OCI-LY1 (cell line): ENCODE results near the gene PTH1R.

Source experiments
- H2AFZ ChIP-seq: fragments of 200-600 bp; sonication (generic), shearing (Covaris generic); 2 replicates; pipeline ENCODE4 v1.6.0; 2014; ENCODE audit warnings: antibody characterized with exemption, mild to moderate bottlenecking, low read length
- H3F3A ChIP-seq: fragments of 200-600 bp; sonication (generic), shearing (Covaris generic); 2 replicates; pipeline ENCODE4 v1.6.0; 2014; ENCODE audit warnings: mild to moderate bottlenecking, antibody characterized with exemption, low read length, moderate library complexity; ENCODE audit not compliant: insufficient read depth
- H3K27ac ChIP-seq: fragments of 200-600 bp; sonication (generic); 2 replicates; pipeline ENCODE4 v1.5.1; 2014; ENCODE audit warnings: low read length, mixed run types, mild to moderate bottlenecking, low read depth; ENCODE audit not compliant: poor library complexity, severe bottlenecking
- H3K27me3 ChIP-seq: fragments of 200-600 bp; sonication (generic); 2 replicates; pipeline ENCODE4 v1.6.0; 2014; ENCODE audit warnings: antibody characterized with exemption, mild to moderate bottlenecking, low read length, moderate library complexity; ENCODE audit not compliant: insufficient read depth
- H3K36me3 ChIP-seq: fragments of 200-600 bp; sonication (generic); 2 replicates; pipeline ENCODE4 v1.6.1; 2014; ENCODE audit warnings: mild to moderate bottlenecking, antibody characterized with exemption, low read length, moderate library complexity, mixed read lengths; ENCODE audit not compliant: insufficient read depth
- H3K4me1 ChIP-seq: fragments of 200-600 bp; sonication (generic); 2 replicates; pipeline ENCODE4 v1.5.1; 2014; ENCODE audit warnings: mild to moderate bottlenecking, low read length, moderate library complexity; ENCODE audit not compliant: insufficient read depth, severe bottlenecking
- H3K4me2 ChIP-seq: fragments of 200-600 bp; sonication (generic), shearing (Covaris generic); 2 replicates; pipeline ENCODE4 v1.6.1; 2014; ENCODE audit warnings: low read length
- H3K4me3 ChIP-seq: fragments of 200-600 bp; sonication (generic); 2 replicates; pipeline ENCODE4 v1.5.1; 2014; ENCODE audit warnings: low read length, low read depth, mild to moderate bottlenecking, mixed read lengths; ENCODE audit not compliant: poor library complexity, severe bottlenecking
- H3K79me2 ChIP-seq: fragments of 200-600 bp; shearing (Covaris generic); 2 replicates; pipeline ENCODE4 v1.6.1; 2016; ENCODE audit warnings: mixed run types, low read length, mixed read lengths; ENCODE audit not compliant: insufficient read depth
- H3K9ac ChIP-seq: fragments of 200-600 bp; sonication (generic), shearing (Covaris generic); 2 replicates; pipeline ENCODE4 v1.6.1; 2014; ENCODE audit warnings: mild to moderate bottlenecking, low read length, mixed read lengths
- H3K9me2 ChIP-seq: fragments of 200-600 bp; sonication (generic), shearing (Covaris generic); 2 replicates; pipeline ENCODE4 v1.6.1; 2014; ENCODE audit warnings: low read depth, mild to moderate bottlenecking, low read length, mixed read lengths
- H3K9me3 ChIP-seq: fragments of 200-600 bp; shearing (Covaris generic); 2 replicates; pipeline ENCODE4 v1.6.1; 2014; ENCODE audit warnings: low read length, mixed read lengths
- H4K20me1 ChIP-seq: fragments of 200-600 bp; sonication (generic), shearing (Covaris generic); 2 replicates; pipeline ENCODE4 v1.6.0; 2016; ENCODE audit warnings: mild to moderate bottlenecking, low read length; ENCODE audit not compliant: insufficient read depth
- EZH2 ChIP-seq: fragments of 200-600 bp; sonication (generic), shearing (Covaris generic); IDR thresholded peaks from 2 replicates; pipeline ENCODE4 v1.8.0; 2017; ENCODE audit warnings: borderline replicate concordance, mixed run types, mild to moderate bottlenecking, antibody characterized with exemption, low read length, moderate library complexity, mixed read lengths
- TF ChIP-seq, protein P1 (sequence below): fragments of 200-600 bp; sonication (generic), shearing (Covaris generic); IDR thresholded peaks from 2 replicates; pipeline ENCODE4 v1.5.1; 2017; ENCODE audit warnings: mild to moderate bottlenecking, antibody characterized with exemption, low read length, moderate library complexity, mixed read lengths

Gene PTH1R

DNA sequence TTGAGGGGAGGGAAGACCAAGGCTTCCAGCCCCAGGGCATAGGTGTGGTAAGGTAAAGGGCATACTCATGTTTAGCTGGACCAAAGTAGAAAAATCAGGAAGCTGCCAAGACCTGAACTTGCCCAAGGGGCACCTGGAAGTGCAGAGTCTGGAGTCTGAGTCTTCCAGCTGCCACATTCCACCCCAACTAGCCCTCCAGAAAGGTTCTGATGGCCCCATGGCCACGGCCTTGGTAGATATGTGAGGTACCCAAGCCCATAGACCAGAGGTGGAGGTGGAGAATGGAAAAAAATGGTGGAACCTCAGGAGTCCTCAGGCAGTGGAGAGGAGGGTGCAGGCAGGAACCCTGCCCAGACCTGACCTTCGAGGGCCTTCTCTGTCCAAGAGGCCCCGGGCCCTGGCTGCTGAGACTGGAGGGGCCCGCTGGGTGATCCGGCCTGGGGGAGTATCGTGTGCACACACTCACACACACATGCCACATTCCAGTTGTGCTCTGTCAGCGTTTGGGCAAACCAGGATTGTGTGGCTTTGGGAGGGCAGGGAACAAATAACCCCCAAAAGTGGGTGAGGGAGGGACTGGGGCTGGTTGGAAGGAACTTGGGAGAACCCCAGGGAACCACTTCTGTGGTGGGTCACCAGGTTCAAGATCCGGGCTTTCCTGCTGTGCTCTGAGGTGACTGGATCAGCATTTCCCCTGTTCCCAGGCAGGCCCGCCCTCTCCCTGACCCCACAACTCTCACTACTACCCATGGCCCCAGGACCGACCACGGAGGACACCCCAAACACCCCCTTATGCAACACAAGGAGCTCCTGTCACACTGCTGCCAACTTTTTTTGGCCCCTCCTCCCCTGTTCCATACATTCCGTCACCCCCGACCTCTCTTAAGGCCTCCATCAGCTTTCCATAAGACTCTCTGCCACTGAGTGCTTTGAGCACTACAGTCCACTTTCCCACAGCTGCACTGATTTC is 25.9 kb upstream of the PTH1R start:
- Histone ChIP-seq H3K4me2 (no peak overlapping the region), H3K27me3 (no peaks in the 10 kb centered on the region), H2AFZ (no peak overlapping the region), H4K20me1 (no peaks in the 10 kb centered on the region), H3K9ac (no peak overlapping the region), H3K27ac (no peak overlapping the region), H3F3A (no peaks in the 10 kb centered on the region), H3K79me2 (no peaks in the 10 kb centered on the region), H3K4me3 (no peak overlapping the region), H3K9me2 (no peaks in the 10 kb centered on the region), H3K36me3 (no peaks in the 10 kb centered on the region), H3K4me1 (no peaks in the 10 kb centered on the region), H3K9me3 (no peaks in the 10 kb centered on the region)
- TF ChIP-seq, protein P1, sequence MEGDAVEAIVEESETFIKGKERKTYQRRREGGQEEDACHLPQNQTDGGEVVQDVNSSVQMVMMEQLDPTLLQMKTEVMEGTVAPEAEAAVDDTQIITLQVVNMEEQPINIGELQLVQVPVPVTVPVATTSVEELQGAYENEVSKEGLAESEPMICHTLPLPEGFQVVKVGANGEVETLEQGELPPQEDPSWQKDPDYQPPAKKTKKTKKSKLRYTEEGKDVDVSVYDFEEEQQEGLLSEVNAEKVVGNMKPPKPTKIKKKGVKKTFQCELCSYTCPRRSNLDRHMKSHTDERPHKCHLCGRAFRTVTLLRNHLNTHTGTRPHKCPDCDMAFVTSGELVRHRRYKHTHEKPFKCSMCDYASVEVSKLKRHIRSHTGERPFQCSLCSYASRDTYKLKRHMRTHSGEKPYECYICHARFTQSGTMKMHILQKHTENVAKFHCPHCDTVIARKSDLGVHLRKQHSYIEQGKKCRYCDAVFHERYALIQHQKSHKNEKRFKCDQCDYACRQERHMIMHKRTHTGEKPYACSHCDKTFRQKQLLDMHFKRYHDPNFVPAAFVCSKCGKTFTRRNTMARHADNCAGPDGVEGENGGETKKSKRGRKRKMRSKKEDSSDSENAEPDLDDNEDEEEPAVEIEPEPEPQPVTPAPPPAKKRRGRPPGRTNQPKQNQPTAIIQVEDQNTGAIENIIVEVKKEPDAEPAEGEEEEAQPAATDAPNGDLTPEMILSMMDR: no peak
- no peak for TF ChIP-seq EZH2

DNA sequence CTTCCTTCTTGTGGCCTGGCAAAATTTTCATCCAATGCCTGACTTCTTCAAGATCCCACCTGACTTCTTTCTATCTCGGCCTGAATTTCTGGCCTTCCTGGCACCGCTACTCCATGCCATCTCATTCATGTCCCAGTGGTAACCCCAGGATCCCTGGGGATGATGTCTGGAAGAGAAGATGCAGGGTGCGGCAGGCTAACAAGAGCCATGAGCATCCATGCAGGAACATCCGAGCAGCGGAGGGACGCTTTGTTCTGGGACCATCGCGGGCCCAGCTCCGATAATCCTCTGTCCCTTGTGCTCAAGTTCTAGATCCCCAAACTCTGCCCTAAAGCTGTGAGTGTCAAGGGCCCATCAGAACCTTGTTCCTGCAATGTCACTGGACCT is 25.2 kb upstream of the PTH1R start:
- Histone ChIP-seq H3F3A (no peaks in the 10 kb centered on the region), H3K9me3 (no peaks in the 10 kb centered on the region), H3K4me2 (no peak overlapping the region), H3K4me1 (no peaks in the 10 kb centered on the region), H4K20me1 (no peaks in the 10 kb centered on the region), H3K9me2 (no peaks in the 10 kb centered on the region), H3K27me3 (no peaks in the 10 kb centered on the region), H3K79me2 (no peaks in the 10 kb centered on the region), H2AFZ (no peak overlapping the region), H3K36me3 (no peaks in the 10 kb centered on the region), H3K27ac (no peak overlapping the region), H3K4me3 (no peak overlapping the region), H3K9ac (no peak overlapping the region)
- TF ChIP-seq, protein P1: no peak
- TF ChIP-seq EZH2: no peak

DNA sequence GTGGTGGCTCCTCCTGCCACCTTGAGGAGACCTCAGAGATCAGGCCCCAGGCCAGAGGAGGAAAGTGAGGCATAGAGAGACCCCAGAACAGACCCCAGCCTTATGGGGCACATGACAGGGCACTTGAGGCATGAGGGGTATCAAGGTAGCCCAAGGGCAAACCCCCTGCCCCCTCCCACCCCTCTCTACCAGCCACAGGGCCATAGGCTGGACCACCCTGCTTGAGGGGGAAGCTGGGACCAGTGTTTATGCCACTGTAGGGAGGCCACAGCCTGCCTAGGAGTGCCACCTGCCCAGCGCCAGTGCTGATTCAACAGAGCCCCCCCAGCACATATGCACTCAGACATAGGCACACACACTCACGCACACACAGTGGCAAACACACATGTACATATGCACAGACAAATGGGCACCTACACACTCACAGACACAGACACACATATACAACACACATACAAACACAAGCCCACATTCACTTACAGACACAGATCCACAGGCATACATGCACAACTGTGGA is 24.6 kb upstream of the PTH1R start:
- no peak overlapping the region for H3K4me3 ChIP-seq
- H3K27ac ChIP-seq: no peak overlapping the region
- TF ChIP-seq, protein P1: no peak
- TF ChIP-seq EZH2: no peak
- no peaks in the 10 kb centered on the region for H3K27me3 ChIP-seq
- no peaks in the 10 kb centered on the region for H3K79me2 ChIP-seq
- no peaks in the 10 kb centered on the region for H3K9me3 ChIP-seq
- H3K9ac ChIP-seq: no peak overlapping the region
- no peak overlapping the region for H3K4me2 ChIP-seq
- H2AFZ ChIP-seq: no peak overlapping the region
- H3K9me2 ChIP-seq: no peaks in the 10 kb centered on the region
- H3F3A ChIP-seq: no peaks in the 10 kb centered on the region
- H3K4me1 ChIP-seq: no peaks in the 10 kb centered on the region
- no peaks in the 10 kb centered on the region for H3K36me3 ChIP-seq
- no peaks in the 10 kb centered on the region for H4K20me1 ChIP-seq
